ENCODE results near the gene CYP3A4. TPM values are rescaled to one million over a fixed set of nuclear protein-coding genes. Genes with fewer than 3 reads are reported as not detected.
"Not testable (repeated sequence)": the region's sequence is repeated elsewhere in the genome, so short reads cannot be mapped to it uniquely, and the experiment has no call there.

Gene CYP3A4
- total and polyA plus RNA-seq, 12 donors = 0.14 to 34.6 (median 1.00) TPM

DNA sequence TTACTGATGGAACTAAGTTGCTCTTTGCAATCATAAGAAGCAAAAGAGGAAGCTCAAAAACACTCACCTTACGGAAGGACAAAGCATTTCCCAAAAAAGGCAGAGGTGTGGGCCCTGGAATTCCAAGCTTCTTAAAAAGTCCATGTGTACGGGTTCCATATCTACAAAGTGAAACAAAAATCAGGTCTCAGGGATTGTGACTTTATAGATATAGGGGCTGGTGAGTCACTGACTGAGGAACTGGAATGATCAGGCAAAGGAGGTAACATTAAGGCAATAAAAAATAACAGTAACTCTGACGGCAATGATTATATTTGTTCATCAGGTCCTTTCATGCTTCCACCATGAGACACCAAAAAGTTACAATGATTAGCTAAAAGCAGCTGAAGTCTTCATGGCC, 53.0 kb downstream of the CYP3A4 start:
- H3K4me3 ChIP-seq = no peak overlapping the region
- DNase-seq = no peak
- no peaks in the 10 kb centered on the region for H3K36me3 ChIP-seq (replicated peaks in 1 of 2)
- no peaks in the 10 kb centered on the region for H3K27me3 ChIP-seq
- H3K9me3 ChIP-seq (replicated peaks in 1 of 3) = no peaks in the 10 kb centered on the region
- H3K4me1 ChIP-seq (replicated peaks in 1 of 2) = no peaks in the 10 kb centered on the region
- WGBS, 4 donors = 86 to 90% (median 88%) methylated on average over 3 of the region's 3 CpGs
- no peak for TF ChIP-seq POLR2A (IDR thresholded peaks at IDR 0.05)
- TF ChIP-seq, protein P1, sequence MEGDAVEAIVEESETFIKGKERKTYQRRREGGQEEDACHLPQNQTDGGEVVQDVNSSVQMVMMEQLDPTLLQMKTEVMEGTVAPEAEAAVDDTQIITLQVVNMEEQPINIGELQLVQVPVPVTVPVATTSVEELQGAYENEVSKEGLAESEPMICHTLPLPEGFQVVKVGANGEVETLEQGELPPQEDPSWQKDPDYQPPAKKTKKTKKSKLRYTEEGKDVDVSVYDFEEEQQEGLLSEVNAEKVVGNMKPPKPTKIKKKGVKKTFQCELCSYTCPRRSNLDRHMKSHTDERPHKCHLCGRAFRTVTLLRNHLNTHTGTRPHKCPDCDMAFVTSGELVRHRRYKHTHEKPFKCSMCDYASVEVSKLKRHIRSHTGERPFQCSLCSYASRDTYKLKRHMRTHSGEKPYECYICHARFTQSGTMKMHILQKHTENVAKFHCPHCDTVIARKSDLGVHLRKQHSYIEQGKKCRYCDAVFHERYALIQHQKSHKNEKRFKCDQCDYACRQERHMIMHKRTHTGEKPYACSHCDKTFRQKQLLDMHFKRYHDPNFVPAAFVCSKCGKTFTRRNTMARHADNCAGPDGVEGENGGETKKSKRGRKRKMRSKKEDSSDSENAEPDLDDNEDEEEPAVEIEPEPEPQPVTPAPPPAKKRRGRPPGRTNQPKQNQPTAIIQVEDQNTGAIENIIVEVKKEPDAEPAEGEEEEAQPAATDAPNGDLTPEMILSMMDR (IDR thresholded peaks at IDR 0.05) = no peak
- intact Hi-C loops (cut with DNase I) = no loop called here
- no peak overlapping the region for H3K27ac ChIP-seq

DNA sequence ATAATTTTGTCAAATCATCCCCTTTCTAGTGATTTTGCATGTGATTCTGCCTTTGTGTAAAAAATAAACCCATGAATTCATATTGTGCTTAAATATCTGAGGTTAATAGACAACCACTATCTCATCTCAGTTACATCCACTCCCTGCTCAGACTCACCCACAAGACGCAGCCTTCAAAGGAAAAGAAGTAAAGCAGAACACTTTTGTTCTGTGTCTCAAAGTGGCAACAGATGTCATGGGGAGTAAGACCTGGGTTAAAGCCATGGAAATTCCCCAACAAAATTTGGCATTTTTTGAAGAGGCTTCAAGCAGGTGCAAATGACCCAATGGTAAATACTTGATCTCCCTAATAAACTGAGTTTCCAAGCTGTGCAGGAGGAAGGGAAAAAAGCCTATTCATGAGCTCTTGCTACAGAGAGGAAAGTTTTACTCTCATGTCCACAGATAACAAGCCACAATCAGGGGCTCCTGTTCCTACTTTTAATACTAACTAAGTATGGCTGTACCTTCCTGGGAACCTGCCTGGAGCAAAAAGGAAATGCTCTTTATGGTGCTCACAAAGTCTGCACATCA, 53.7 kb downstream of the CYP3A4 start:
- 71 to 90% (median 87%) methylated on average over 1 of the region's 1 CpG for WGBS, 4 donors
- no peaks in the 10 kb centered on the region for H3K4me1 ChIP-seq (replicated peaks in 1 of 2)
- no peaks in the 10 kb centered on the region for H3K27me3 ChIP-seq
- H3K36me3 ChIP-seq (replicated peaks in 1 of 2) = no peaks in the 10 kb centered on the region
- H3K9me3 ChIP-seq (replicated peaks in 1 of 3) = no peaks in the 10 kb centered on the region
- intact Hi-C loops (cut with DNase I) = no loop called here
- TF ChIP-seq, protein P1 (IDR thresholded peaks at IDR 0.05) = no peak
- TF ChIP-seq POLR2A (IDR thresholded peaks at IDR 0.05) = no peak
- DNase-seq = no peak
- no peak overlapping the region for H3K4me3 ChIP-seq
- H3K27ac ChIP-seq = no peak overlapping the region

DNA sequence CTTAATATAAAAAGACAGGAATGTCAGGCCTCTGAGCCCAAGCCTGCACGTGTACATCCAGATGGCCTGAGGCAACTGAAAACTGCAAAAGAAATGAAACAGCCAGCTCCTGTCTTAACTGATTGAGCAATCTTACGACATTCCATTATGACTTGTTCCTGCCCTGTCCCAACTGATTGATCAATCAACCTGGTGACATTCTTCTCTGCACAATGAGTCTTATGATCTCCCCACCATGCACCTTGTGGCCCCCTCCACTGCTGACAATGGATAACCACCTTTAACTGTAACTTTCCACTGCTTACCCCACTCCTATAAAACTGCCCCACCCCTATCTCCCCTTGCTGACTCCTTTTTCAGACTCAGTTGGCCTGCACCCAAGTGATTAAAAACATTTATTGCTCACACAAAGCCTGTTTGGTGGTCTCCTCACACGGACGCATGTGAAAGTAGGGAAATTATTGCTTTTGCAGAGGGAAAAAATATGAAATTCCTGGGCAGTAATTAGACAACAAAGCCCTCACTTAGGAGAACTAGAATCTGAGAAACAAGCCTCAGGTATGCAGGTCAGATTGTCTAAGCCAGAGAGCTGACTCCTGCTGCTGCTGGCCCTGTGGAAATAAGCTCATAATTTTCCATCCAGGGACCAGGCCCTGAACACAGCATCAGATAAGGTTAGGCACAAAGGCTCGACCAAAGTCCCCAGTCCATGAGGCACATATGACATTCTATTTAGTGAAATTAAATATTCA, 54.3 kb downstream of the CYP3A4 start:
- DNase-seq = no peak
- WGBS, 4 donors = 62 to 64% (median 63%) methylated on average over 5 of the region's 5 CpGs
- intact Hi-C loops (cut with DNase I) = no loop called here

GRCh38 chr7:99728615-99729014, 55.4 kb downstream of the CYP3A4 start:
- no peaks in the 10 kb centered on the region for H3K27me3 ChIP-seq
- H3K36me3 ChIP-seq (replicated peaks in 1 of 2) = no peaks in the 10 kb centered on the region
- no peaks in the 10 kb centered on the region for H3K4me1 ChIP-seq (replicated peaks in 1 of 2)
- 48 to 59% (median 55%) methylated on average over 2 of the region's 2 CpGs for WGBS, 4 donors
- no peak overlapping the region for H3K27ac ChIP-seq
- intact Hi-C loops (cut with DNase I) = no loop called here
- no peak overlapping the region for H3K4me3 ChIP-seq
- DNase-seq = no peak
- TF ChIP-seq, protein P1 (IDR thresholded peaks at IDR 0.05) = no peak
- TF ChIP-seq POLR2A (IDR thresholded peaks at IDR 0.05) = no peak
- H3K9me3 ChIP-seq (replicated peaks in 1 of 3) = no peaks in the 10 kb centered on the region

More for the DNA sequence above, 54.3 kb downstream of the CYP3A4 start:
- Histone ChIP-seq H3K27ac (no peak overlapping the region), H3K4me1 (replicated peaks in 1 of 2) (no peaks in the 10 kb centered on the region), H3K4me3 (no peak overlapping the region), H3K36me3 (replicated peaks in 1 of 2) (no peaks in the 10 kb centered on the region), H3K27me3 (no peaks in the 10 kb centered on the region), H3K9me3 (replicated peaks in 1 of 3) (no peaks in the 10 kb centered on the region)
- TF ChIP-seq, protein P1 (IDR thresholded peaks at IDR 0.05) = no peak
- no peak for TF ChIP-seq POLR2A (IDR thresholded peaks at IDR 0.05)

DNA sequence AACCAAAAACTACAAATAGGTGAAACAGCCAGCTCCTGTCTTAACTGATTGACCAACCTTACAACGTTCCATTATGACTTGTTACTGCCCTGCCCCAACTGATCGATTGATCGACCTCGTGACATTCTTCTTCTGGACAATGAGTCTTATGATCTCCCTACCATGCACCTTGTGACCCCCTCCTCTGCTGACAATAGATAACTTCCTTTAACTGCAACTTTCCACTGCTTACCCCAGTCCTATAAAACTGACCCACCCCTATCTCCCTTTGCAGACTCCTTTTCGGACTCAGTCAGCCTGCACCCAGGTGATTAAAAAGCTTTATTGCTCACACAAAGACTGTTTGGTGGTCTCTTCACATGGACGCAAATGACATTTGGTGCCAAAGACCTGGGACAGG, 60.8 kb downstream of the CYP3A4 start:
- H3K27ac ChIP-seq; intact Hi-C loops (cut with DNase I); H3K27me3 ChIP-seq; H3K4me3 ChIP-seq; H3K36me3 ChIP-seq (replicated peaks in 1 of 2); H3K9me3 ChIP-seq (replicated peaks in 1 of 3); DNase-seq; H3K4me1 ChIP-seq (replicated peaks in 1 of 2): not testable (repeated sequence)
- 92 to 94% (median 93%) methylated on average over 6 of the region's 6 CpGs for WGBS, 4 donors

Data from adrenal gland (tissue), 12 donors.